Mesendoderm (in vitro differentiated cells): ENCODE results near the gene PRKCB.
"Not testable (repeated sequence)": the region's sequence is repeated elsewhere in the genome, so short reads cannot be mapped to it uniquely, and the experiment has no call there.

Experiments used
- DNase-seq: peaks from one replicate; pipeline ENCODE4 v3.0.0; 2013
- H2AK5ac ChIP-seq: 2 replicates; pipeline ENCODE4 v1.6.1; 2013; ENCODE audit warnings: low read length, inconsistent platforms
- H2BK120ac ChIP-seq: 2 replicates; pipeline ENCODE4 v1.6.1; 2013; ENCODE audit warnings: low read depth, mild to moderate bottlenecking, low read length, moderate library complexity, mixed read lengths
- H2BK15ac ChIP-seq: replicated peaks from 2 replicates; pipeline ENCODE4 v1.6.1; 2013; ENCODE audit warnings: low read depth, mild to moderate bottlenecking, moderate library complexity
- H2BK5ac ChIP-seq: 2 replicates; pipeline ENCODE4 v1.6.1; 2013; ENCODE audit warnings: low read length, inconsistent platforms
- H3K18ac ChIP-seq: 2 replicates; pipeline ENCODE4 v1.6.1; 2013; ENCODE audit warnings: mild to moderate bottlenecking, low read length, mixed read lengths
- H3K23ac ChIP-seq: one replicate; pipeline ENCODE4 v1.6.1; 2013; ENCODE audit warnings: low read length
- H3K27ac ChIP-seq: 2 replicates; pipeline ENCODE4 v1.5.1; 2013; ENCODE audit warnings: low read depth, mild to moderate bottlenecking, inconsistent platforms, low read length, moderate library complexity
- H3K27me3 ChIP-seq: 2 replicates; pipeline ENCODE4 v1.6.1; 2013; ENCODE audit warnings: low read length, control low read depth, mild to moderate bottlenecking, inconsistent platforms; ENCODE audit not compliant: insufficient read depth, poor library complexity
- H3K36me3 ChIP-seq: 2 replicates; pipeline ENCODE4 v1.6.1; 2013; ENCODE audit warnings: low read length, inconsistent platforms; ENCODE audit not compliant: control insufficient read depth, insufficient read depth
- H3K4ac ChIP-seq: one replicate; pipeline ENCODE4 v1.6.1; 2013; ENCODE audit warnings: low read depth, mild to moderate bottlenecking, low read length, moderate library complexity
- H3K4me1 ChIP-seq: 2 replicates; pipeline ENCODE4 v1.6.1; 2013; ENCODE audit warnings: low read depth, low read length, inconsistent platforms; ENCODE audit not compliant: control insufficient read depth
- H3K4me2 ChIP-seq: 2 replicates; pipeline ENCODE4 v1.6.1; 2013; ENCODE audit warnings: low read length
- H3K4me3 ChIP-seq: 2 replicates; pipeline ENCODE4 v1.5.1; 2013; ENCODE audit warnings: mild to moderate bottlenecking, low read length
- H3K56ac ChIP-seq: one replicate; pipeline ENCODE4 v1.6.1; 2013; ENCODE audit warnings: low read length
- H3K79me1 ChIP-seq: 2 replicates; pipeline ENCODE4 v1.6.1; 2013; ENCODE audit warnings: low read length, inconsistent platforms
- H3K79me2 ChIP-seq: 2 replicates; pipeline ENCODE4 v1.6.1; 2013; ENCODE audit warnings: mild to moderate bottlenecking, low read length; ENCODE audit not compliant: control insufficient read depth, insufficient read depth
- H3K9ac ChIP-seq: 2 replicates; pipeline ENCODE4 v1.6.1; 2013; ENCODE audit warnings: low read length, inconsistent platforms
- H4K5ac ChIP-seq: one replicate; pipeline ENCODE4 v1.6.1; 2013; ENCODE audit warnings: low read length
- H4K8ac ChIP-seq: one replicate; pipeline ENCODE4 v1.6.1; 2013; ENCODE audit warnings: low read depth, mild to moderate bottlenecking, control low read depth, low read length, moderate library complexity
- WGBS: extraction: QIAGEN DNeasy Blood & Tissue Kit; methylation state at CpG from one replicate; pipeline ENCODE4 v1.1.7; 2013; ENCODE audit warnings: low lambda C conversion rate, missing lambda C conversion rate; ENCODE audit not compliant: insufficient coverage; ENCODE audit errors: extremely low coverage; 5-methylcytosine and 5-hydroxymethylcytosine counted together

The PRKCB gene

DNA sequence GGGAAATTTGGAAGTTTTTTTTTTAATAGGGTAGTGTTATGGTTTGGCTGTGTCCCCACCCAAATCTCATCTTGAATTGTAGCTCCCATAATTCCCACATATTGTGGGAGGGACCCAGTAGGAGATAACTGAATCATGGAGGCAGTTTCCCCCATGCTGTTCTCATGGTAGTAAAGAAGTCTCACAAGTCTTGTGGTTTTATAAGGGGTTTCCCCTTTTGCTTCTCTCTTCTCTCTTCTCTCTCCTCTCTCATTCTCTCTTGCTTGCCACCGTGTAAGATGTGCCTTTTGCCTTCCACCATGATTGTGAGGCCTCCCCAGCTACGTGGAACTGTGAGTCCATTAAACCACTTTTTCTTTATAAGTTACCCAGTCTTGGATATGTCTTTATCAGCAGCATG, 403.1 kb downstream of the PRKCB start:
- H2BK5ac ChIP-seq, H3K4me3 ChIP-seq, H3K18ac ChIP-seq, H4K8ac ChIP-seq, H2AK5ac ChIP-seq, H3K27me3 ChIP-seq, H3K4ac ChIP-seq, DNase-seq, H3K79me2 ChIP-seq, H2BK15ac ChIP-seq, H2BK120ac ChIP-seq, H4K5ac ChIP-seq, H3K36me3 ChIP-seq, H3K4me1 ChIP-seq, H3K4me2 ChIP-seq, H3K56ac ChIP-seq, H3K27ac ChIP-seq, H3K79me1 ChIP-seq, H3K9ac ChIP-seq, H3K23ac ChIP-seq: not testable (repeated sequence)
- no CpG with 5 or more reads among the region's 2 CpGs for WGBS

DNA sequence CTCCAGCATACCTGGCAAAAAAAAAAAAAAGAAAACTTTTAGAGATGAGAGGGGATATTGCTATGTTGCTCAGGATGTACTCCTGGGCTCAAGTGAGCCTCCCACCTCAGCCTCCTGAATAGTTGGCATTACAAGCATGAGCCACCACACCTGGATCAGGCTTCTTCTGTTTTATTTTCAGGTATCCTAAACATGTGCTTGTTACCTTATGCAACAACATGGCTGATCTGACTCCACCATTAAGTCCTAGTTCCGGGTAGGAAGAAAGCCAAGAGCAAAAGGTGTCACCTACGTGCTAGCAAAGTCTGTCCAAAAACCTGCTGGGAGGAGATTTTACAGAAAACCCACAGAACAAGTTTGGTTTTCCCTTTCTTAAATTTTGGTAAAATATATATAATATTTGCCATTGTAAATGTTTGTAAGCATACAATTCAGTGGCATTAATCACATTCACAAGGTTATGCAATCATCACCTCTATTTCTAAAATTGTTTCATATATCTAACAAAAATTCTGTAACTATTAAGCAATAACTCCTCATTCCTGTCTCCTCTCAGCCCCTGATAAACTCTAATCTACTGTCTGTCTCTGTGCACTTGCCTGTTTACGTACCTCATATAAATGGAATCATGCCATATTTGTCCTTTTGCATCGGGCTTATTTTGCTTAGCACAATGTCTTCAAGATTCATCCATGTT, 411.3 kb downstream of the PRKCB start:
- WGBS: no CpG with 5 or more reads among the region's 4 CpGs
- Histone ChIP-seq H3K56ac (no peak overlapping the region), H2BK120ac (no peak overlapping the region), H3K27me3 (peaks cover 3% of the 10 kb centered on the region), H3K79me1 (no peaks in the 10 kb centered on the region), H3K4ac (no peak overlapping the region), H3K4me3 (no peak overlapping the region), H3K23ac (no peak overlapping the region), H3K4me2 (no peak overlapping the region), H3K79me2 (no peaks in the 10 kb centered on the region), H3K4me1 (no peaks in the 10 kb centered on the region), H2AK5ac (no peak overlapping the region), H3K9ac (no peak overlapping the region), H3K27ac (no peak overlapping the region), H4K5ac (no peak overlapping the region), H3K36me3 (no peaks in the 10 kb centered on the region), H2BK5ac (no peak overlapping the region), H2BK15ac (no peak overlapping the region), H3K18ac (no peak overlapping the region), H4K8ac (no peak overlapping the region)
- DNase-seq: no peak

DNA sequence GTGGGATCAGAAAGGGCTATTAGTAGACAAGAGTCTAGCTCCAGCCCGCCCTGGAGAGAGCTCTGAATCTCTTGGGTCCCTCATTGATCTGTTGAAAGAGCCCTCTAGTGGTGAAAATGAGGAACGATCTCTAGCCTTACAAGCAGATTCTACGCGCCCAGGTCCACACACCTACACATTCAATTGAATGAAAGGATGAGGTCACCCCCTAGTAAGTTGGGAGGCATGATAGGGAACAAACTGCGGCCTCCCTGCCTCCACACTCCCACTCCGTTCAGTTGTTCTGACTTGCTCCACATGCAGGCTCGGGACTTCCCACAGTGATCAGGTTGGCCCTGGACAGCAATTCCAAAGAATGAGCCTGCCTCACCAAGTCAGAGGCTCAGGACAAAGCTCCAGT, 417.4 kb downstream of the PRKCB start:
- no CpG with 5 or more reads among the region's 7 CpGs for WGBS
- peaks cover 9% of the 10 kb centered on the region for H3K27me3 ChIP-seq

DNA sequence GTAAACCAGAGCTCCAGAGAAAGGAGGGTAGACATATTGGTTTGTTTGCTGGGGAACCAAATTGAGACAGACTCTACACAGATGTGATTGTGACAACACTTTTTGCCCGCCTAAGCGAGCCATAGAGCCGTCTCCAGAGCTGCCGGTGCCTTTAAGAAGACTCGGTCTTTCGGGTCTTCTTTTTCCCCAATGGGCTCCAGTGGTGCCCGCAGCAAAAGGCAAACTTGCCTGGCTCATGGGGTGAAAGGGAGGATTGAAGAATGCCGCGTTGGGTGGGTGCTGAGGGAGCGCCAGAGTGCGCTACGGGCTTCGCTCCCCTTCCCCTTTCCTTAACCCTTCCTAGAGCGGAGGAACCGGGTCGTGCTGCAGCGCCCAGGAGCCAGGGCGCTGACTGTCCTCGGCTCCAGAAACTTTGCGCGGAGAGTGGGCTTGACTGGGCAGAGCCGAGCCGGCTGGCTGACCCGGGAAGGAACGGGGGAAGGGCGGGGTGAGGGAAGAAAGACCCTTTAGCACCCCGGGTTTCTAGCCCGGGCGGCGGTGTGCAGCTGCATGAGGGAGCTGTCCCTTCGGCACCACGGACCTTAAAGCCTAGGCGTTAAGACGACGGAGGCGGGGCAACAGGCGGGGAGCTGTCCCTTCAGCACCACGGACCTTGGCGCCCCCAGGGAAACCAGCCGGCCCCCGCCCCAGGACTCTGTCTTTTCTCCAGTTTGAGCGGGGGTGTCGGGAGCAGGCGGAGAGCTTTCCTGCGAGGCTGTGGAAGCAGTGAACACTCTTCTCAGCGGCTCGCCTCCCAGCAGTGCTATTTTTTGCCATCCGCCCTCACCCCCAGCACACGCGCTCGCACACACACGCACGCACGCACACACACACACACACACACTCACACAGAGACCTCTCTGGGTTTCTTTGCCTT, 419.9 kb downstream of the PRKCB start, which contains the start of gene CACNG3:
TSS of gene CACNG3 (plus strand) at position 880 of the 916 bp plus-strand sequence. CDS start 420 bp downstream, outside the sequence.
- Histone ChIP-seq H4K5ac (no peak within 1 kb of the TSS), H3K79me1 (no peaks in the 10 kb centered on the region), H2BK120ac (no peak within 1 kb of the TSS), H2BK5ac (no peak within 1 kb of the TSS), H3K4ac (no peak within 1 kb of the TSS), H3K27me3 (peaks cover 9% of the 10 kb centered on the region), H3K4me1 (peaks cover 2% of the 10 kb centered on the region), H2BK15ac (no peak within 1 kb of the TSS), H3K27ac (no peak within 1 kb of the TSS), H3K23ac (no peak within 1 kb of the TSS), H4K8ac (no peak within 1 kb of the TSS), H3K4me2 (peak within 1 kb of the TSS; percentile 49), H3K18ac (no peak within 1 kb of the TSS), H3K56ac (no peak within 1 kb of the TSS), H3K36me3 (no peaks in the 10 kb centered on the region), H3K9ac (no peak within 1 kb of the TSS), H2AK5ac (no peak within 1 kb of the TSS), H3K4me3 (no peak within 1 kb of the TSS), H3K79me2 (no peaks in the 10 kb centered on the region)
- WGBS: no CpG with 5 or more reads among the region's 54 CpGs
- DNase-seq: peak; percentile 93

More for the DNA sequence above, 417.4 kb downstream of the PRKCB start:
- Histone ChIP-seq H2BK120ac (no peak overlapping the region), H3K4me2 (no peak overlapping the region), H3K79me1 (no peaks in the 10 kb centered on the region), H3K4me3 (no peak overlapping the region), H3K23ac (no peak overlapping the region), H3K36me3 (no peaks in the 10 kb centered on the region), H2BK15ac (no peak overlapping the region), H4K5ac (no peak overlapping the region), H3K27ac (no peak overlapping the region), H4K8ac (no peak overlapping the region), H3K79me2 (no peaks in the 10 kb centered on the region), H3K18ac (no peak overlapping the region), H2BK5ac (no peak overlapping the region), H3K56ac (no peak overlapping the region), H3K4me1 (peaks cover 2% of the 10 kb centered on the region), H2AK5ac (no peak overlapping the region), H3K9ac (no peak overlapping the region), H3K4ac (no peak overlapping the region)
- peak; percentile 88 for DNase-seq

DNA sequence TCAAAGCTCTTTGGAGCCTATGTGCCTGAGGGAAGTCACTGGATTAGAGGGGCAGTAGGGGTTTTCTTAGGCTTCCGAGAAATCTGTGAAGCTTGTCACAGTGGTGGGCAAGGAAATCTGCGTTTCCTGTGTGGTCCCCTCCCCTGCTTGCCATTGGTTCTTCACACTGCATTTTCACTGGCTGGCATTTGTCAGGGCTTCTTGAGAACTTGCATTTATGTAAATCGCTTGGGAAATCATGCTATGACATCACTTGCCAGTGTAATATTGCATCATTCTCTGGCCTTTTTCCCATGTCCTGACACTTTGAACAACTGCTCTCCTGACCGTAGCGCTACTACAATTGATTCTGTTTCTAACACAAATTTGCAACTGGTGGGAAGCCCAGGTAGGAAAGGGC, 422.2 kb downstream of the PRKCB start:
- H3K56ac ChIP-seq: no peak overlapping the region
- H2BK5ac ChIP-seq: no peak overlapping the region
- H3K79me1 ChIP-seq: no peaks in the 10 kb centered on the region
- no peak overlapping the region for H2BK15ac ChIP-seq
- no peak overlapping the region for H3K4me3 ChIP-seq
- H3K27me3 ChIP-seq: peaks cover 9% of the 10 kb centered on the region
- no peak overlapping the region for H2AK5ac ChIP-seq
- H3K36me3 ChIP-seq: no peaks in the 10 kb centered on the region
- no peak overlapping the region for H3K4me2 ChIP-seq
- peaks cover 2% of the 10 kb centered on the region for H3K4me1 ChIP-seq
- H3K18ac ChIP-seq: no peak overlapping the region
- H3K23ac ChIP-seq: no peak overlapping the region
- no peak overlapping the region for H3K27ac ChIP-seq
- no peak overlapping the region for H4K8ac ChIP-seq
- H2BK120ac ChIP-seq: no peak overlapping the region
- no peak overlapping the region for H3K9ac ChIP-seq
- DNase-seq: peak; percentile 90
- no peaks in the 10 kb centered on the region for H3K79me2 ChIP-seq
- WGBS: no CpG with 5 or more reads among the region's 5 CpGs
- H3K4ac ChIP-seq: no peak overlapping the region
- H4K5ac ChIP-seq: no peak overlapping the region
